GM12865 (cell line): Measurements from ENCODE around the gene MMP21.

Experiments used
- DNase-seq: peaks from one replicate; pipeline ENCODE4 v3.0.0; 2010; ENCODE audit warnings: low read depth
- H3K4me3 ChIP-seq: 2 replicates; pipeline ENCODE4 v1.5.1; 2011; ENCODE audit warnings: mild to moderate bottlenecking, low read depth, low read length, control low read depth
- TF ChIP-seq, protein P1 (sequence below): IDR thresholded peaks from 2 replicates; pipeline ENCODE4 v1.5.1; 2011; ENCODE audit warnings: low read length, control low read depth, low read depth, inconsistent platforms; ENCODE audit not compliant: insufficient read depth; ENCODE audit errors: missing control alignments

Gene MMP21

DNA sequence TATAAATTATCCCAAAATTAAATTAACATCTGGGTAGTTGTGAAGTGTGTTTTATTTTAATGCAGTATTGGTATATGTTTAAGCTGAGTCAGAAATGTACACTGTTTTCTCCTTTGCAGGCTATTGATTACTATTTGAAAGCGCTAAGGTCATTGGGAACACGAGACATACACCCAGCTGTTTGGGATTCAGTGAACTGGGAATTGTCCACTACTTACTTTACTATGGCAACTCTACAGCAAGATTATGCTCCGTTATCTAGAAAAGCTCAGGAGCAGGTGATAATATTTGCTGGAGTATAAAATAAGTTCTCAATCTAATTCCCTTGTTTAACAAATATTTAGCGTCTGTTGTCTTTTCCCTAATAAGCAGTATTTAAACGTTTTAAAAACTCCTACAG lies 28.2 kb downstream of the MMP21 start:
- no peak for DNase-seq
- no peak overlapping the region for H3K4me3 ChIP-seq
- TF ChIP-seq, protein P1, sequence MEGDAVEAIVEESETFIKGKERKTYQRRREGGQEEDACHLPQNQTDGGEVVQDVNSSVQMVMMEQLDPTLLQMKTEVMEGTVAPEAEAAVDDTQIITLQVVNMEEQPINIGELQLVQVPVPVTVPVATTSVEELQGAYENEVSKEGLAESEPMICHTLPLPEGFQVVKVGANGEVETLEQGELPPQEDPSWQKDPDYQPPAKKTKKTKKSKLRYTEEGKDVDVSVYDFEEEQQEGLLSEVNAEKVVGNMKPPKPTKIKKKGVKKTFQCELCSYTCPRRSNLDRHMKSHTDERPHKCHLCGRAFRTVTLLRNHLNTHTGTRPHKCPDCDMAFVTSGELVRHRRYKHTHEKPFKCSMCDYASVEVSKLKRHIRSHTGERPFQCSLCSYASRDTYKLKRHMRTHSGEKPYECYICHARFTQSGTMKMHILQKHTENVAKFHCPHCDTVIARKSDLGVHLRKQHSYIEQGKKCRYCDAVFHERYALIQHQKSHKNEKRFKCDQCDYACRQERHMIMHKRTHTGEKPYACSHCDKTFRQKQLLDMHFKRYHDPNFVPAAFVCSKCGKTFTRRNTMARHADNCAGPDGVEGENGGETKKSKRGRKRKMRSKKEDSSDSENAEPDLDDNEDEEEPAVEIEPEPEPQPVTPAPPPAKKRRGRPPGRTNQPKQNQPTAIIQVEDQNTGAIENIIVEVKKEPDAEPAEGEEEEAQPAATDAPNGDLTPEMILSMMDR, result no peak

DNA sequence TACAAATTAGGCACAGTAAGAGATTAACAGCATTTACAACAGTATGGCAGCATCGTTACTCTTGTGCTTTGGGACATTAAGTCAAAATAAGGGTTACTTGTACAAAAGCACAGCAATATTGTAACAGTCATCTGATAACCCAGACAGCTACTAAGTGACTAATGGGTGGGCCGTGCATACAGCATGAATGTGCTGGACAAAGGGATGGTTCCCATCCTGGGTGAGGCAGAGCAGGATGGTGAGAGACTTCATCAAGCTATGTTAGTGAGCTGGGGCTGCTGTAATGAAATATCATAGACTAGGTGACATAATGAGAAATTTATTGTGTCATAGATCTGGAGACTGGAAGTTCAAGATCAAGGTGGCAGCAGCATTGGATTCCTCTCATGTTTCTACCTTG lies 30.7 kb downstream of the MMP21 start:
- H3K4me3 ChIP-seq, result no peak overlapping the region
- TF ChIP-seq, protein P1, result no peak
- no peak for DNase-seq

DNA sequence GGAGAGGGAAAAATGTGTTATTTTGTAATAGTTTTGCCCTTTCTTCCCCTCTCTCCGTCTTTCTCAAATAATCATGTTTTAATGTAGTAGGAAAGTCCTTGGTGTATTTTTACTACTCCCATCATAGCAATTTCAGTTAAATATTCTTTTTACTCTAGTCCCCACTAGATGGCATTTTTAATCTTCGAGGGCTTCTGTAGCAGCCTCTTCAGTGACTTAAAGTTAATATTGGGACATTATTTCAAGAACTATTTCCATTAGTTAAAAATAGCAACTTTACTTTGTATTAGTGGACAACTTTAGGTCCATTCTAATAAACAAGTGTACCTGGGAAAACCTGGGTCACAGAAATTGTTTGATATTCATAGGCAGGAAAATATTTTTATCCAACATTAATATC lies 33.2 kb downstream of the MMP21 start:
- no peak overlapping the region for H3K4me3 ChIP-seq
- DNase-seq, result no peak
- TF ChIP-seq, protein P1, result no peak

DNA sequence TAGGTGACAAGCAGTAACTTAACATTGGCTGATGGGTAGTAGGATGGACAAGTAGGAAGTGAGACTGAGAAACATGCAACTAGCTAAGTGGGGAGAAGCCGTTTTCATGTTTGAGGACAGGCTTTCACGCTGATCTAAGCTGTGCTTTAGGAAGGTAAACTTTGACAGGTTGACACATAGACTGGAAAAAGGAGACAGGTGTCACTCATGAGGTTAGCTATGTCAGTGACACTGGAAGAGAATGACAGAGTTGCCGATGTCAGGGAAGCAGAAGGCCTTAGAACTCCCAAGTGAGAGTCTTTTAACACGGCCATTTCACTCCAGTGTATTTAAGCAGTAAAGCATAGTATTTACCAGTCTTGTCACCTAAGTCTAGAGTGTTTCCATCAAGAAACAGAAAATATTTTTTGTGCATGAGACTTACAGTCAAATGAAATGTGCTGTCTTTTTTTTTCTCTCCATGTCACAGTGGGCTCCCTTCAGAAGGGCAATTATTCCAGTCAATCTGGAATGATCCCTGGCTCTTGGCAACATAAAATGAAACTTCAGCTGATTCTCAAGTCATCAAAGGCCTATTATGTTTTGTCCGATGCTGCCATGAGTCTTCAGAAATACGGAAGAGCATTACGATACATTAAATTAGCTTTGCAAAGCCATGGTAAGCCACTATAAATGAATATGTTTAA lies 35.5 kb downstream of the MMP21 start:
- DNase-seq, result no peak
- H3K4me3 ChIP-seq, result no peak overlapping the region
- TF ChIP-seq, protein P1, result no peak

DNA sequence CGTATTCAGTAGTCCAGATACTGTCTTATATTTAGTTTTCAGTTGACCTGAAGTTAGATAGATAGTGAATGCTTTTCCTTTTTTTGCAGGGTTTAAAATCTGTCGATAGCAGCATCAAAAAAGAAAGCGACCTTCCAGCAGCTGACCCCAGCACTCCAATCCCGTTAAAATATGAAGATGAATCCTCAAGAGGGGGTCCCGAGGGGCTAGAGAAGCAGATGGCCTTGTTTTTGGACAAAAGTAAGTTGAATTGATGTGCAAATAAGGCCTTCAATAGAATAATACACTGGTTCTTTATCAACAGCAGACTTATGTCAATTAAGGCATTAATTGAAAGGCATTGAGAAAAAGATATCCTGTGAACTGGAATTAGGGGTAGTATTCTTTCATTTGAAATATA lies 37.4 kb downstream of the MMP21 start:
- no peak for DNase-seq
- H3K4me3 ChIP-seq, result no peak overlapping the region
- TF ChIP-seq, protein P1, result no peak

DNA sequence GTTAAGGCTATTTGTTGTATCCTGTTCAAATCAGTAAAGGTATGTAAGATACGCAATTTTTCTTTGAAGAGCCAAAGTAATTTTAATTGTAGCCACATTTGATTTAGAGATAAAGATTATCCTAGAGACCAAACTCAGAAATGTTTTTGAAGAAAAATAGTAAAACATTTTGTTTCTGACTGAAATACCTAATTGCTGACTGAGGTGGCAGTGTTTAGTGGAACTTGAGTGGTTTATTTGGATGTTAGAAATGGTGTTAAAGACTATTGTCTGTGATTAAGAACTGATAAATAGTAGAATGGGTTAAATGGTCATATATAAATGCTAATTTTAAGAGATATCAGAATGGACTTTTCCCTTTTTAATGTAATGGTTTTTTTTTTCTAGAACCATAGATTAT lies 40.8 kb downstream of the MMP21 start:
- H3K4me3 ChIP-seq, result no peak overlapping the region
- no peak for DNase-seq
- TF ChIP-seq, protein P1, result no peak

DNA sequence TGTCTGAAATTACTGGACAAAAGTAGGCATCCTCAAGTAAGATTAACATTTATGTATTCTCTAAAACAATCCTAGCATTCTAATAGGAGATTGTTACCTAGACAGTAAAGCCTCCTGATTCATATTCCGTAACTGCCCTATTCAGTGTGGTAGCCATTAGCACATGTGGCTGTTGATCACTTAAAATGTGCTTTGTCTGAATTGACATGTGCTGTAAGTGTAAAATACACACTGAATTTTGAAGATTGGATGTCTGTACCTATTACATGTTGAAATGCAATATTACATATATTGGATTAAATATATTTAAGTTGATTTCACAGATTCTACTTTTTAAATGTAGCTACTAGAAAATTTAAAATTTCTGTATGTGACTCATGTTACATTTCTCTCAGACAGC lies 41.5 kb downstream of the MMP21 start:
- DNase-seq, result no peak
- TF ChIP-seq, protein P1, result no peak
- no peak overlapping the region for H3K4me3 ChIP-seq
